OCI-LY3 (cell line): ENCODE measurements around the gene TUBGCP6.

ENCODE experiments used
- EZH2phosphoT487 ChIP-seq: fragments of 200-600 bp; shearing (Covaris generic); IDR thresholded peaks from 2 replicates; pipeline ENCODE4 v1.6.1; 2018; ENCODE audit warnings: antibody characterized with exemption, mixed run types, low read depth
- TF ChIP-seq, protein P1 (sequence below): fragments of 200-600, 300-600 bp; sonication (generic); IDR thresholded peaks from 2 replicates; pipeline ENCODE4 v1.5.1; 2014; ENCODE audit warnings: antibody characterized with exemption, low read length, low read depth

DNA sequence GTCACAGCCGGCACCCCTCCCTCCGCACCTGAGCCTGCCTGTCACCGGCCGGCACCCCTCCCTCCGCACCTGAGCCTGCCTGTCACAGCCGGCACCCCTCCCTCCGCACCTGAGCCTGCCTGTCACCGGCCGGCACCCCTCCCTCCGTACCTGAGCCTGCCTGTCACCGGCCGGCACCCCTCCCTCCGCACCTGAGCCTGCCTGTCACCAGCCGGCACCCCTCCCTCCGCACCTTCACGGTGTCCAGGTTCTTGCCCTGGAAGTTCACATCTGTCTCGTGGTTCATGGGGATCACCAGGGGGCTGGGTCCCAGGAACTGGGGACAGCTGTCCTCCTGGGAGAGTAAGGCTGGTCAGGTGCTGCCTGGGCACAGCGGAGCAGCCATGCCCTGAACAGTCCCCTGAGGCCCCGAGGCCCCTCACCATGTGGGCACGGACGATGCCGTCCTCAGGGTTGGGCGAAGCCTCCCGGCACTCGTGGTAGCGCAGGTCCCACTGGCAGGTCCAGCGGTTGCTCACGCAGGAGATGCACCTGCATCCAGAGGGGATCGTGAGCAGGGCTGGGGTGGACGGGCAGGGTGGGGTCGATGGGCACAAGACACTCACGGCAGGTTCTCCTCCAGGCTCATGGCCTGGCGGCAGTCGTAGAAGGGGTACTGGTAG is 40.9 kb upstream of the TUBGCP6 start:
- TF ChIP-seq, protein P1, sequence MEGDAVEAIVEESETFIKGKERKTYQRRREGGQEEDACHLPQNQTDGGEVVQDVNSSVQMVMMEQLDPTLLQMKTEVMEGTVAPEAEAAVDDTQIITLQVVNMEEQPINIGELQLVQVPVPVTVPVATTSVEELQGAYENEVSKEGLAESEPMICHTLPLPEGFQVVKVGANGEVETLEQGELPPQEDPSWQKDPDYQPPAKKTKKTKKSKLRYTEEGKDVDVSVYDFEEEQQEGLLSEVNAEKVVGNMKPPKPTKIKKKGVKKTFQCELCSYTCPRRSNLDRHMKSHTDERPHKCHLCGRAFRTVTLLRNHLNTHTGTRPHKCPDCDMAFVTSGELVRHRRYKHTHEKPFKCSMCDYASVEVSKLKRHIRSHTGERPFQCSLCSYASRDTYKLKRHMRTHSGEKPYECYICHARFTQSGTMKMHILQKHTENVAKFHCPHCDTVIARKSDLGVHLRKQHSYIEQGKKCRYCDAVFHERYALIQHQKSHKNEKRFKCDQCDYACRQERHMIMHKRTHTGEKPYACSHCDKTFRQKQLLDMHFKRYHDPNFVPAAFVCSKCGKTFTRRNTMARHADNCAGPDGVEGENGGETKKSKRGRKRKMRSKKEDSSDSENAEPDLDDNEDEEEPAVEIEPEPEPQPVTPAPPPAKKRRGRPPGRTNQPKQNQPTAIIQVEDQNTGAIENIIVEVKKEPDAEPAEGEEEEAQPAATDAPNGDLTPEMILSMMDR, result no peak
- no peak for TF ChIP-seq EZH2phosphoT487
